NB4 (cell line): ENCODE measurements around the gene NPAS1.

Experiments
- DNase-seq: peaks from one replicate; pipeline ENCODE4 v3.0.0; 2010; ENCODE audit warnings: low read depth
- H3K4me3 ChIP-seq: one replicate; pipeline ENCODE4 v1.5.1; 2011; ENCODE audit warnings: mild to moderate bottlenecking, low read depth, low read length, moderate library complexity
- CTCF ChIP-seq: IDR thresholded peaks from one replicate; pipeline ENCODE4 v1.5.1; 2012; ENCODE audit warnings: low read depth, low read length
- MAX ChIP-seq: IDR thresholded peaks from 2 replicates; pipeline ENCODE4 v1.6.1; 2011; ENCODE audit warnings: low read depth, low read length
- MYC ChIP-seq: IDR thresholded peaks from 2 replicates; pipeline ENCODE4 v1.6.1; 2011; ENCODE audit warnings: low read depth, low read length
- POLR2A ChIP-seq: IDR thresholded peaks from 2 replicates; pipeline ENCODE4 v1.6.1; 2011; ENCODE audit warnings: mild to moderate bottlenecking; ENCODE audit not compliant: insufficient read length; ENCODE audit errors: extremely low read depth

NPAS1 gene

GRCh38 chr19:47081095-47081494 is 61.5 kb downstream of the NPAS1 start:
- no peak for TF ChIP-seq MAX
- TF ChIP-seq CTCF: no peak
- TF ChIP-seq MYC: no peak
- DNase-seq: no peak
- H3K4me3 ChIP-seq: no peak overlapping the region

DNA sequence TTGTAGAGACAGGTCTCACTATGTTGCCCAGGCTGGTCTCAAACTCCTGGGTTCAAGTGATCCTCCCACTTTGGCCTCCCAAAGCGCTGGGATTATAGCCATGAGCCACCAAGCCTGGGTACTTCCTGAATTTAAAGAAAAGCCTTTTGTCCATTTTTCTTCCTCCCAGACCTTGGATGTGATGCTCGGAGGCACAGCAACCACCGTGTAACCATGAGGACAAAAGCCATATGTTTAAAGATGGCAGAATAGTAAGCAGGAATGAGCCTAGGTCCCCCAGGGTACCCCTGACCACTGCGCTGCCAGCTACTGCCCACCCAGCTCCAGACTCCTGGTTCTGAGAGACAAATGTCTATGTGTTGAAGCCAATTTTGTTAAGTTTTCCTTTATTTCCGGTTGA is 62.9 kb downstream of the NPAS1 start:
- DNase-seq: no peak
- H3K4me3 ChIP-seq: no peak overlapping the region
- no peak for TF ChIP-seq CTCF
- no peak for TF ChIP-seq MYC
- no peak for TF ChIP-seq POLR2A
- no peak for TF ChIP-seq MAX

- H3K4me3 ChIP-seq: no peak overlapping the region
- TF ChIP-seq POLR2A (no peak), MYC (no peak), CTCF (no peak), MAX (no peak)
- DNase-seq: no peak
These were observed 65.3 kb downstream of the NPAS1 start for GRCh38 chr19:47084879-47085439.

- DNase-seq: no peak
- TF ChIP-seq POLR2A: no peak
- TF ChIP-seq MAX: no peak
- TF ChIP-seq CTCF: no peak
- TF ChIP-seq MYC: no peak
- H3K4me3 ChIP-seq: no peak overlapping the region
These were observed 66.6 kb downstream of the NPAS1 start for GRCh38 chr19:47086280-47086679.

- TF ChIP-seq CTCF (no peak), POLR2A (no peak), MAX (no peak), MYC (no peak)
- no peak for DNase-seq
- H3K4me3 ChIP-seq: no peak overlapping the region
These were observed 70.2 kb downstream of the NPAS1 start for GRCh38 chr19:47089767-47090350.

DNA sequence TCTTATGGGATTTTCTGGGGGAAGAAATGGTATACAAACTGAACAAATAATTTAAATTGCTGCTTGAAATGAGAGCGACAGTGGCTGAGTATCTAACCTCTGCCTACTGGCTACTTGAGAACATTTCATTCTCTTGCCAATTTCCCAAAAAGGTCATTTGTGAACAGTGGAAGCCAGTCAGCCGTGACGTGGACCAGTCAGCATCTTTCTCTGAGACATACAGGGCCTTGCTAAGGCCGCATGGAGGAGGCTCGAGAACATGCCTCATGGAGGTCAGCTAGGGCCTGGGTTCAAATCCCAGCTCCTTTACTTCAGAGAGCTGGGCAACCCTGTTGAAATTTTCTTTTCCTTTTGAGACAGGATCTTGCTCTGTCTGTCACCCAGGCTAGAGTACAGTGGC is 73.6 kb downstream of the NPAS1 start:
- TF ChIP-seq CTCF (no peak), POLR2A (no peak), MYC (no peak), MAX (no peak)

More for the DNA sequence above, 73.6 kb downstream of the NPAS1 start:
- DNase-seq: no peak
- H3K4me3 ChIP-seq: no peak overlapping the region
